Neuronal stem cell (in vitro differentiated cells): Measurements from ENCODE around the gene PRKACG.

Experiments used
- DNase-seq: peaks from one replicate; pipeline ENCODE4 v3.0.0-alpha.2; 2013; ENCODE audit warnings: low spot score
- H2AFZ ChIP-seq: one replicate; pipeline ENCODE4 v1.6.1; 2013; ENCODE audit warnings: mild to moderate bottlenecking, low read length, inconsistent platforms
- H2AK5ac ChIP-seq: 2 replicates; pipeline ENCODE4 v1.6.1; 2013; ENCODE audit warnings: low read depth, mild to moderate bottlenecking, inconsistent platforms, low read length, moderate library complexity, mixed read lengths
- H2BK120ac ChIP-seq: 2 replicates; pipeline ENCODE4 v1.6.1; 2013; ENCODE audit warnings: low read depth, mild to moderate bottlenecking, inconsistent platforms, low read length, moderate library complexity, mixed read lengths
- H2BK12ac ChIP-seq: one replicate; pipeline ENCODE4 v1.6.1; 2013; ENCODE audit warnings: low read length, inconsistent platforms
- H2BK15ac ChIP-seq: 2 replicates; pipeline ENCODE4 v1.6.1; 2013; ENCODE audit warnings: mild to moderate bottlenecking, low read length, inconsistent platforms, mixed read lengths
- H2BK5ac ChIP-seq: one replicate; pipeline ENCODE4 v1.6.1; 2013; ENCODE audit warnings: inconsistent platforms, mild to moderate bottlenecking, low read length, moderate library complexity
- H3K14ac ChIP-seq: one replicate; pipeline ENCODE4 v1.6.1; 2013; ENCODE audit warnings: low read length, inconsistent platforms
- H3K18ac ChIP-seq: 2 replicates; pipeline ENCODE4 v1.6.1; 2013; ENCODE audit warnings: low read length, inconsistent platforms
- H3K23ac ChIP-seq: 2 replicates; pipeline ENCODE4 v1.6.1; 2013; ENCODE audit warnings: low read depth, mild to moderate bottlenecking, mixed read lengths, low read length, inconsistent platforms; ENCODE audit not compliant: poor library complexity
- H3K27ac ChIP-seq: replicated peaks from 3 replicates; pipeline ENCODE4 v1.5.1; 2013; ENCODE audit warnings: low read length, inconsistent platforms
- H3K27me3 ChIP-seq, 3 experiments: 2 replicates each; pipeline ENCODE4 v1.6.1; 2013; ENCODE audit warnings: low read length in 3 of 3, mild to moderate bottlenecking in 2 of 3, inconsistent platforms in 1 of 3, low read depth in 1 of 3, mixed read lengths in 1 of 3, moderate library complexity in 1 of 3; ENCODE audit not compliant: control insufficient read depth in 3 of 3, insufficient read depth in 3 of 3
- H3K36me3 ChIP-seq, 2 donors: replicated peaks in 1 of 2; 2 replicates each; pipeline ENCODE4 v1.6.1; 2013; ENCODE audit warnings: low read length in 2 of 2; ENCODE audit not compliant: control insufficient read depth in 2 of 2, insufficient read depth in 2 of 2
- H3K4ac ChIP-seq: 2 replicates; pipeline ENCODE4 v1.6.1; 2013; ENCODE audit warnings: inconsistent platforms, mild to moderate bottlenecking, low read length, moderate library complexity
- H3K4me1 ChIP-seq, 2 donors: 1 replicate in 1 of 2; 2 replicates in 1 of 2; pipeline ENCODE4 v1.6.1; 2013; ENCODE audit warnings: low read length in 2 of 2, low read depth in 1 of 2; ENCODE audit not compliant: control insufficient read depth in 2 of 2, insufficient read depth in 1 of 2
- H3K4me2 ChIP-seq: one replicate; pipeline ENCODE4 v1.6.1; 2013; ENCODE audit warnings: mild to moderate bottlenecking, low read length, inconsistent platforms; ENCODE audit not compliant: insufficient read depth, poor library complexity, severe bottlenecking
- H3K4me3 ChIP-seq, 2 donors: 2 replicates each; pipeline ENCODE4 v1.5.1; 2013; ENCODE audit warnings: low read length in 2 of 2, mild to moderate bottlenecking in 2 of 2, inconsistent platforms in 1 of 2, moderate library complexity in 1 of 2
- H3K79me1 ChIP-seq: one replicate; pipeline ENCODE4 v1.6.1; 2013; ENCODE audit warnings: low read depth, mild to moderate bottlenecking, inconsistent platforms, low read length, moderate library complexity
- H3K9ac ChIP-seq: one replicate; pipeline ENCODE4 v1.6.1; 2013; ENCODE audit warnings: mild to moderate bottlenecking, low read depth, low read length, inconsistent platforms; ENCODE audit not compliant: poor library complexity
- H3K9me3 ChIP-seq, 2 donors: replicated peaks in 1 of 2; 2 replicates each; pipeline versions ENCODE3 to v1.6.1; 2013; ENCODE audit warnings: low read length in 2 of 2, mild to moderate bottlenecking in 2 of 2, inconsistent platforms in 1 of 2, low read depth in 1 of 2, mixed read lengths in 1 of 2, moderate library complexity in 1 of 2; ENCODE audit not compliant: control insufficient read depth in 2 of 2, insufficient read depth in 1 of 2
- H4K8ac ChIP-seq: one replicate; pipeline ENCODE4 v1.6.1; 2013; ENCODE audit warnings: low read depth, mild to moderate bottlenecking, inconsistent platforms, low read length, moderate library complexity
- H4K91ac ChIP-seq: one replicate; pipeline ENCODE4 v1.6.1; 2013; ENCODE audit warnings: low read length, low read depth, mild to moderate bottlenecking, inconsistent platforms; ENCODE audit not compliant: poor library complexity
- WGBS, 2 donors: extraction: QIAGEN DNeasy Blood & Tissue Kit; methylation state at CpG; one replicate each; pipeline ENCODE4 v1.1.7; 2013; ENCODE audit warnings: missing lambda C conversion rate in 2 of 2, mixed read lengths in 1 of 2; ENCODE audit not compliant: insufficient read length in 2 of 2, insufficient replicate concordance in 1 of 2; ENCODE audit errors: extremely low coverage in 2 of 2; 5-methylcytosine and 5-hydroxymethylcytosine counted together

PRKACG gene

GRCh38 chr9:69027355-69028097 lies 13.6 kb upstream of the PRKACG start:
- WGBS, 2 donors = no CpG with 5 or more reads among the region's 5 CpGs
- H3K4me1 ChIP-seq = no peaks in the 10 kb centered on the region
- no peaks in the 10 kb centered on the region for H3K27me3 ChIP-seq
- no peak overlapping the region for H3K23ac ChIP-seq
- H3K9me3 ChIP-seq = peaks cover 2 to 8% of the 10 kb centered on the region in 2 donors
- H3K4ac ChIP-seq = no peak overlapping the region
- H2BK120ac ChIP-seq = no peak overlapping the region
- no peak overlapping the region for H4K8ac ChIP-seq
- H3K79me1 ChIP-seq = no peaks in the 10 kb centered on the region
- no peaks in the 10 kb centered on the region for H3K36me3 ChIP-seq
- H2BK12ac ChIP-seq = no peak overlapping the region
- peak overlapping the region; percentile 17 for H2BK15ac ChIP-seq
- no peak overlapping the region for H4K91ac ChIP-seq
- H3K9ac ChIP-seq = no peak overlapping the region
- H2AFZ ChIP-seq = no peak overlapping the region
- H3K4me2 ChIP-seq = no peak overlapping the region
- H3K14ac ChIP-seq = no peak overlapping the region
- H2BK5ac ChIP-seq = no peak overlapping the region
- DNase-seq = peak; percentile 46
- no peak overlapping the region for H3K27ac ChIP-seq
- H3K4me3 ChIP-seq = no peak overlapping the region
- H3K18ac ChIP-seq = peak overlapping the region; percentile 1
- peak overlapping the region; percentile 5 for H2AK5ac ChIP-seq

- H3K23ac ChIP-seq = no peak overlapping the region
- no peaks in the 10 kb centered on the region for H3K9me3 ChIP-seq
- no peak overlapping the region for H2BK12ac ChIP-seq
- H3K14ac ChIP-seq = no peak overlapping the region
- no peak overlapping the region for H2BK5ac ChIP-seq
- no peaks in the 10 kb centered on the region for H3K36me3 ChIP-seq
- H2AK5ac ChIP-seq = no peak overlapping the region
- H3K18ac ChIP-seq = no peak overlapping the region
- no CpG with 5 or more reads among the region's 7 CpGs for WGBS, 2 donors
- H2AFZ ChIP-seq = no peak overlapping the region
- no peak overlapping the region for H4K91ac ChIP-seq
- no peak overlapping the region for H3K9ac ChIP-seq
- no peaks in the 10 kb centered on the region for H3K79me1 ChIP-seq
- H3K4ac ChIP-seq = no peak overlapping the region
- H3K27ac ChIP-seq = no peak overlapping the region
- no peak overlapping the region for H3K4me2 ChIP-seq
- H2BK15ac ChIP-seq = no peak overlapping the region
- no peak for DNase-seq
- H3K4me3 ChIP-seq = no peak overlapping the region
- no peaks in the 10 kb centered on the region for H3K27me3 ChIP-seq
- H4K8ac ChIP-seq = no peak overlapping the region
- no peaks in the 10 kb centered on the region for H3K4me1 ChIP-seq
- no peak overlapping the region for H2BK120ac ChIP-seq
Measured at GRCh38 chr9:69023650-69024049, 9.7 kb upstream of the PRKACG start.

- Histone ChIP-seq H3K9ac (no peak overlapping the region), H3K4me1 (peaks cover 4% of the 10 kb centered on the region in 2 donors), H3K27ac (no peak overlapping the region), H3K4me3 (no peak overlapping the region), H3K4me2 (no peak overlapping the region), H3K23ac (no peak overlapping the region), H2BK5ac (no peak overlapping the region), H3K27me3 (no peaks in the 10 kb centered on the region), H4K91ac (no peak overlapping the region), H3K9me3 (no peaks in the 10 kb centered on the region), H3K4ac (no peak overlapping the region), H3K14ac (no peak overlapping the region), H4K8ac (no peak overlapping the region), H2BK12ac (no peak overlapping the region), H2BK15ac (no peak overlapping the region), H2AK5ac (no peak overlapping the region), H3K79me1 (no peaks in the 10 kb centered on the region), H2AFZ (no peak overlapping the region), H3K18ac (no peak overlapping the region), H3K36me3 (no peaks in the 10 kb centered on the region), H2BK120ac (no peak overlapping the region)
- DNase-seq = no peak
- no CpG with 5 or more reads among the region's 8 CpGs for WGBS, 2 donors
Measured at GRCh38 chr9:69020301-69021145, 6.6 kb upstream of the PRKACG start.

GRCh38 chr9:69019808-69020207 lies 5.9 kb upstream of the PRKACG start:
- no peak overlapping the region for H3K4me2 ChIP-seq
- H3K4ac ChIP-seq = no peak overlapping the region
- H2BK120ac ChIP-seq = no peak overlapping the region
- no peaks in the 10 kb centered on the region for H3K9me3 ChIP-seq
- no peak overlapping the region for H3K14ac ChIP-seq
- peaks cover 4% of the 10 kb centered on the region in 2 donors for H3K4me1 ChIP-seq
- H3K18ac ChIP-seq = no peak overlapping the region
- H4K91ac ChIP-seq = no peak overlapping the region
- H3K4me3 ChIP-seq = no peak overlapping the region
- no peak overlapping the region for H2BK5ac ChIP-seq
- H3K23ac ChIP-seq = no peak overlapping the region
- no peak overlapping the region for H2BK12ac ChIP-seq
- no peak for DNase-seq
- H3K79me1 ChIP-seq = no peaks in the 10 kb centered on the region
- WGBS, 2 donors = no CpG with 5 or more reads among the region's 3 CpGs
- H3K9ac ChIP-seq = no peak overlapping the region
- no peak overlapping the region for H2AFZ ChIP-seq
- no peak overlapping the region for H4K8ac ChIP-seq
- H3K27ac ChIP-seq = no peak overlapping the region
- H2AK5ac ChIP-seq = no peak overlapping the region
- no peak overlapping the region for H2BK15ac ChIP-seq
- H3K36me3 ChIP-seq = no peaks in the 10 kb centered on the region
- H3K27me3 ChIP-seq = no peaks in the 10 kb centered on the region
